C4-2B (cell line): Measurements from ENCODE around the gene SETD2.

ENCODE experiments used
- ZFX ChIP-seq: fragments of 450-650 bp; IDR thresholded peaks from 2 replicates; pipeline ENCODE4 v1.6.1; 2017
- TF ChIP-seq, protein P1 (sequence below): fragments of 450-650 bp; conservative IDR thresholded peaks from 2 replicates; pipeline ENCODE4 v1.5.1; 2017; ENCODE audit warnings: mild to moderate bottlenecking

DNA sequence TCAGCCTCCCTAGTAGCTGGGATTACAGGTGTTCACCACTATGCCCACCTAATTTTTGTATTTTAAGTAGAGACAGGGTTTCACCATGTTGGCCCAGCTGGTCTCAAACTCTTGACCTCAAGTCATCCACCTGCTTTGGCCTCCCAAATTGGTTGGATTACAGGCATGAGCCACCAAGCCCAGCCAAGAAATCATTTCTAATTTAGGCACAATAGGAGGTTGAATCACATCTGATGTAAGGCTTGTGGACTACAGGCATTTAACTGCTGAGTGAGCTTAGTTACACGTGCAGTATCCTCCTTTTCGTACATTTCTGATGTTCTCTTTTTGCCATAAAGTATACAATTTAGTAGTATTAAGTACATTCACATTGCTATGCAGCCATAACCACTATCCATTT lies 31.1 kb upstream of the SETD2 start:
- TF ChIP-seq, protein P1, sequence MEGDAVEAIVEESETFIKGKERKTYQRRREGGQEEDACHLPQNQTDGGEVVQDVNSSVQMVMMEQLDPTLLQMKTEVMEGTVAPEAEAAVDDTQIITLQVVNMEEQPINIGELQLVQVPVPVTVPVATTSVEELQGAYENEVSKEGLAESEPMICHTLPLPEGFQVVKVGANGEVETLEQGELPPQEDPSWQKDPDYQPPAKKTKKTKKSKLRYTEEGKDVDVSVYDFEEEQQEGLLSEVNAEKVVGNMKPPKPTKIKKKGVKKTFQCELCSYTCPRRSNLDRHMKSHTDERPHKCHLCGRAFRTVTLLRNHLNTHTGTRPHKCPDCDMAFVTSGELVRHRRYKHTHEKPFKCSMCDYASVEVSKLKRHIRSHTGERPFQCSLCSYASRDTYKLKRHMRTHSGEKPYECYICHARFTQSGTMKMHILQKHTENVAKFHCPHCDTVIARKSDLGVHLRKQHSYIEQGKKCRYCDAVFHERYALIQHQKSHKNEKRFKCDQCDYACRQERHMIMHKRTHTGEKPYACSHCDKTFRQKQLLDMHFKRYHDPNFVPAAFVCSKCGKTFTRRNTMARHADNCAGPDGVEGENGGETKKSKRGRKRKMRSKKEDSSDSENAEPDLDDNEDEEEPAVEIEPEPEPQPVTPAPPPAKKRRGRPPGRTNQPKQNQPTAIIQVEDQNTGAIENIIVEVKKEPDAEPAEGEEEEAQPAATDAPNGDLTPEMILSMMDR = no peak
- TF ChIP-seq ZFX = no peak
